ENCODE measurements around the gene ENGASE. TPM values are rescaled to one million over a fixed set of nuclear protein-coding genes. Genes with fewer than 3 reads are reported as not detected.

The ENGASE gene
- total RNA-seq, 1 experiment from 2014 or later, result 50.0 TPM

DNA sequence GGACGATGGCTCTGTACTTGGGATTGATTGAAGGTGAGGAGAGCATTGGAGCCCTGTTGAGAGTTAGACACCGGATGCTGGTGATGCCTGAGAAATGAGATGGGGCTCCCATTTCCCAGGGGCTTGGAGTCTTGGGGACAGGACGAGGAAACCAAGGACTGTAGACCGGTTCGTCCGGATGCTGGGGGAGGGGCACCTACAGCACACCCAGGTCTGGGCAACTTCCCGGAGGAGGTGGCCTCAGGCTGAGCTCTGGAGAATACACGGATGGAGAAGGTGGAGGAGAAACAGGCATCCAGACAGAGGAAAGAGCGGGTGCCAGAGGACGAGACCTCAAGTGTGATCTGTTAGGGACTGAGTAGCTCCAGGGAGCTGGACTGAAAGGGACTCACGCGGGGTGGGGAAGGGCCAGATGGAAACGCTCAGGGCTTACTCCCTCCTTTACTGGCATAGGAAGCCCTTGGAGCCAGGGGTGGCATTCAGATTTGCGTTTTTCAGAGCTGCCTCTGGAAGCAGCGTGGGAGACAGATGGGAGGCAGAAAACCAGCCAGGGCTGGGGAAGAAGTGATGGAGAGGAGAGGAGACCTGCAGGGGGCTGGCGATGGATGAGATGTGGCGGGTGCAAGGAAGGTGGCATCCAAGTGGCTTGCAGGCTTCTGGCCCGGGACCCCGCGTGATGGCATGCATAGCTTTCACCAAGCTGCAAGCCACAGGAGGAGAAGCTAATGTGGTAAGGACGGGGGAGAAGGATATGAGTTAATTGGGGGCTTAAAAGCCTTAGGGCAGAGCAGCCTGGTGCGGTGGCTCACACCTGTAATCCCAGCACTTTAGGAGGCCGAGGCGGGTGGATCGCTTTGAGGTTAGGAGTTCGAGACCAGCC, 42.4 kb upstream of the ENGASE start:
- Histone ChIP-seq H3K9me3 (no peaks in the 10 kb centered on the region), H3K27me3 (replicated peaks; ENCODE audit: control insufficient read depth, insufficient read depth, low read length) (no peaks in the 10 kb centered on the region), H3K4me1 (peaks cover 18% of the 10 kb centered on the region), H3K4me3 (ENCODE audit: low read depth, low read length) (no peak overlapping the region), H3K36me3 (ENCODE audit: control insufficient read depth, insufficient read depth, low read length) (no peaks in the 10 kb centered on the region)
- no TSS peak for BruUV-seq (replicated peaks)
- Mint-ChIP-seq H3K27me3 (ENCODE audit: insufficient read depth, unreplicated experiment) (no peaks in the 10 kb centered on the region), H3K4me3 (ENCODE audit: unreplicated experiment) (no peak overlapping the region), H3K27ac (ENCODE audit: unreplicated experiment) (no peak overlapping the region), H3K36me3 (ENCODE audit: insufficient read depth, unreplicated experiment) (no peaks in the 10 kb centered on the region), H3K4me1 (ENCODE audit: low read depth, unreplicated experiment) (peaks cover 14% of the 10 kb centered on the region), H3K9me3 (ENCODE audit: unreplicated experiment) (no peaks in the 10 kb centered on the region)
- CTCF ChIA-PET, result interaction anchor here (0.9 to 1.5 kb wide), 4 partner anchors 10 to 13 kb away, joined by 3 to 9 read pairs (median 3); no protein-coding TSS in a partner anchor
- intact Hi-C loops (cut with micrococcal nuclease; ENCODE audit: unreplicated experiment), result no loop called here
- peak in 1 of 2 experiments; percentile 24 for DNase-seq
- POLR2A ChIA-PET, result no interaction called here
- TF ChIP-seq, protein P1, sequence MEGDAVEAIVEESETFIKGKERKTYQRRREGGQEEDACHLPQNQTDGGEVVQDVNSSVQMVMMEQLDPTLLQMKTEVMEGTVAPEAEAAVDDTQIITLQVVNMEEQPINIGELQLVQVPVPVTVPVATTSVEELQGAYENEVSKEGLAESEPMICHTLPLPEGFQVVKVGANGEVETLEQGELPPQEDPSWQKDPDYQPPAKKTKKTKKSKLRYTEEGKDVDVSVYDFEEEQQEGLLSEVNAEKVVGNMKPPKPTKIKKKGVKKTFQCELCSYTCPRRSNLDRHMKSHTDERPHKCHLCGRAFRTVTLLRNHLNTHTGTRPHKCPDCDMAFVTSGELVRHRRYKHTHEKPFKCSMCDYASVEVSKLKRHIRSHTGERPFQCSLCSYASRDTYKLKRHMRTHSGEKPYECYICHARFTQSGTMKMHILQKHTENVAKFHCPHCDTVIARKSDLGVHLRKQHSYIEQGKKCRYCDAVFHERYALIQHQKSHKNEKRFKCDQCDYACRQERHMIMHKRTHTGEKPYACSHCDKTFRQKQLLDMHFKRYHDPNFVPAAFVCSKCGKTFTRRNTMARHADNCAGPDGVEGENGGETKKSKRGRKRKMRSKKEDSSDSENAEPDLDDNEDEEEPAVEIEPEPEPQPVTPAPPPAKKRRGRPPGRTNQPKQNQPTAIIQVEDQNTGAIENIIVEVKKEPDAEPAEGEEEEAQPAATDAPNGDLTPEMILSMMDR (IDR thresholded peaks at IDR 0.05; ENCODE audit: insufficient read depth in 1 of 2, low read depth in 1 of 2, low read length in 1 of 2, severe bottlenecking in 1 of 2, unreplicated experiment in 1 of 2), result no peak

DNA sequence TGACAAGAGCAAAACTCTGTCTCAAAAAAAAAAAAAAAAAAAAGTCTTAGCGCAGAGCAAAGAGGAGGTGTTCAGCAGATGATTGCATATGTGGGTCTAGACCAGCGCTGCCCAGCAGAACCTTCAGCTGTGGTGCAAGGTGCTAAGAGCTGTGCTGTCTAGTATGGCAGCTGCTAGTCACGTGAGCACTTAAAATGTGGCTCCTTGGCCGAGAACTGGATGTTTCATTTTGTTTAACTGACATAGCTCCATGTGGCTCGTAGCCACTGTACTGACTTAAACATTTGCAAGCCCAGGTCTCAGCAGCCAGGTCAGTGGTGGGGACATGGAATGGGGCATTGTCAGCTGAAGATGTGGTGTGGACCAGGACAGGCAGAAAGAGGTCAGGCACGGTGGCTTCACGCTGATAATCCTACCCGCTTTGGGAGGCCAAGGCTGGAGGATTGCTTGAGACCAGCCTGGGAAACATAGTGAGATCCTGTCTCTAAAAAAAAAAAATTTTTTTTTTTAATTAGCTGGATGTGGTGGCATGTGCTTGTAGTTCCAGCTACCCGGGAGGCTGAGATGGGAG, 41.5 kb upstream of the ENGASE start:
- Mint-ChIP-seq H3K27me3 (ENCODE audit: insufficient read depth, unreplicated experiment) (no peaks in the 10 kb centered on the region), H3K36me3 (ENCODE audit: insufficient read depth, unreplicated experiment) (no peaks in the 10 kb centered on the region), H3K9me3 (ENCODE audit: unreplicated experiment) (no peaks in the 10 kb centered on the region), H3K4me3 (ENCODE audit: unreplicated experiment) (no peak overlapping the region), H3K27ac (ENCODE audit: unreplicated experiment) (no peak overlapping the region), H3K4me1 (ENCODE audit: low read depth, unreplicated experiment) (peaks cover 7% of the 10 kb centered on the region)
- TF ChIP-seq, protein P1 (IDR thresholded peaks at IDR 0.05; ENCODE audit: insufficient read depth in 1 of 2, low read depth in 1 of 2, low read length in 1 of 2, severe bottlenecking in 1 of 2, unreplicated experiment in 1 of 2), result no peak
- Histone ChIP-seq H3K4me1 (peaks cover 9% of the 10 kb centered on the region), H3K4me3 (ENCODE audit: low read depth, low read length) (no peak overlapping the region), H3K36me3 (ENCODE audit: control insufficient read depth, insufficient read depth, low read length) (no peaks in the 10 kb centered on the region), H3K9me3 (no peaks in the 10 kb centered on the region), H3K27me3 (replicated peaks; ENCODE audit: control insufficient read depth, insufficient read depth, low read length) (no peaks in the 10 kb centered on the region)
- intact Hi-C loops (cut with micrococcal nuclease; ENCODE audit: unreplicated experiment), result no loop called here
- ChIA-PET POLR2A (no interaction called here), CTCF (interaction anchor here (0.9 to 1.5 kb wide), 3 partner anchors 9 to 12 kb away, joined by 3 to 9 read pairs (median 3); no protein-coding TSS in a partner anchor)
- no TSS peak for BruUV-seq (replicated peaks)
- DNase-seq, result peak in 1 of 2 experiments; percentile 23

DNA sequence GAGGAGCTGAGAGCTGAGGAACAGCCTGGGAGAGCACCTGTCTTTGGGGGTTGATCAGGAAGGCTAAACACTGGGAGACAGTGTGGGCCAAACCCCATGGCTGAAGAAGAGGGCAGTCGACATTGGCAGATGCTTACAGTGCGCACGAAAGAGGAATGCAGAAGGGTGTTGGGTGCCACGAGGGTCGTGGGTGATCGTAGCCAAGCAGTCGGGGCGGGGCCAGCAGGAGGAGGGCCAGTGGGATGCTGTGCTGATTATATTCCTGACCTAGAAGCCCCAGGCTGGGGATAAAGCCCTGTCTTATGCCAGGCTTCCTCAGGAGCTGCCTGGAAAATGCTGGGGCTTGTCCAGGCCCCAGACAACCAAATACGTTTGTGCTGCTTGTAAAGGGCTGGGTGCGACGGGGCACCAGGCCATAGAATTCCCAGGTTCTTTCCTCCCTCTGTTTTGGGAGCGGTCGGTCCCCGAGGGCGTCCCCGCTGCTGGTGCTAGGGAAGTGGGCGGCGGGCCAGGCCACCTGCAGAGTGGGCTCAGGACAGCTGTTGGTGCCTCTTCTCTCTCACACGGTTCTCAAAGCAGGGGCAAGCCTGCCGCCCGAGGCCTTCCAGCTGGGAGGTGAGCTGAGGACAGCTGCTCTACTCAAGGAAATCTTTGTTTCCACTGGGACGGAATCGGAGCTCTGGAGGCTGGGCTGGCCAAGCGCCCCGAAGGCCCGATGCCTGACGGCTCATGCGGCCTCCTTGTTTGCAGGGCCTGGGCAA, 40.7 kb upstream of the ENGASE start:
- H3K36me3 ChIP-seq (ENCODE audit: control insufficient read depth, insufficient read depth, low read length), result no peaks in the 10 kb centered on the region
- H3K36me3 Mint-ChIP-seq (ENCODE audit: insufficient read depth, unreplicated experiment), result no peaks in the 10 kb centered on the region
- H3K9me3 Mint-ChIP-seq (ENCODE audit: unreplicated experiment), result no peaks in the 10 kb centered on the region
- H3K4me1 Mint-ChIP-seq (ENCODE audit: low read depth, unreplicated experiment), result peaks cover 7% of the 10 kb centered on the region
- no peaks in the 10 kb centered on the region for H3K27me3 ChIP-seq (replicated peaks; ENCODE audit: control insufficient read depth, insufficient read depth, low read length)
- no peak overlapping the region for H3K27ac Mint-ChIP-seq (ENCODE audit: unreplicated experiment)
- H3K27me3 Mint-ChIP-seq (ENCODE audit: insufficient read depth, unreplicated experiment), result no peaks in the 10 kb centered on the region
- no peak overlapping the region for H3K4me3 ChIP-seq (ENCODE audit: low read depth, low read length)
- intact Hi-C loops (cut with micrococcal nuclease; ENCODE audit: unreplicated experiment), result no loop called here
- peak in 1 of 2 experiments; percentile 27 for DNase-seq
- CTCF ChIA-PET, result interaction anchor here (1.0 to 1.5 kb wide), 3 partner anchors 8 to 12 kb away, joined by 3 to 9 read pairs (median 3); no protein-coding TSS in a partner anchor
- 0 out of 2 replicates have a peak, but pooled peaks cover 2% of the 10 kb centered on the region for H3K4me1 ChIP-seq
- no peaks in the 10 kb centered on the region for H3K9me3 ChIP-seq
- POLR2A ChIA-PET, result no interaction called here
- no TSS peak for BruUV-seq (replicated peaks)
- H3K4me3 Mint-ChIP-seq (ENCODE audit: unreplicated experiment), result no peak overlapping the region
- TF ChIP-seq, protein P1 (IDR thresholded peaks at IDR 0.05; ENCODE audit: insufficient read depth in 1 of 2, low read depth in 1 of 2, low read length in 1 of 2, severe bottlenecking in 1 of 2, unreplicated experiment in 1 of 2), result no peak
